WTC11 (cell line): Measurements from ENCODE around the gene PFKP. TPM values are rescaled to one million over a fixed set of nuclear protein-coding genes. Genes with fewer than 3 reads are reported as not detected.
A peak's percentile ranks its signal among the peaks of the same experiment; 100 is the strongest.

ENCODE experiments used
- ATAC-seq: fragments of 200-7000 bp; cut with Tn5 transposase; 2 replicates; pipeline ENCODE4 v1.10.0; 2021; ENCODE audit warnings: mild to moderate bottlenecking, moderate library complexity
- CTCF ChIA-PET: fragments of 300-600 bp; sonication (Branson Sonifier 250); formaldehyde crosslinking; loops from one replicate; lab custom pipeline; 2021; ENCODE audit warnings: antibody characterized with exemption; lab: Charles Lee
- POLR2A ChIA-PET: fragments of 350-600 bp; sonication (Branson Sonifier 250); formaldehyde crosslinking; loops from one replicate; lab custom pipeline; 2021; ENCODE audit warnings: antibody characterized with exemption; lab: Charles Lee
- DNase-seq: peaks from one replicate; pipeline ENCODE4 v3.0.0; 2021; ENCODE audit warnings: low spot score
- H3K27ac Mint-ChIP-seq: 2 replicates; pipeline ENCODE4 v1.8.0; 2021; ENCODE audit warnings: mixed read lengths
- H3K27me3 Mint-ChIP-seq: 2 replicates; pipeline ENCODE4 v1.8.0; 2021; ENCODE audit warnings: low read depth, mild to moderate bottlenecking, moderate library complexity, mixed read lengths
- H3K36me3 Mint-ChIP-seq: 2 replicates; pipeline ENCODE4 v1.8.0; 2021; ENCODE audit warnings: mixed read lengths
- H3K4me1 Mint-ChIP-seq: 2 replicates; pipeline ENCODE4 v1.8.0; 2022; ENCODE audit warnings: mixed read lengths
- H3K4me3 Mint-ChIP-seq: 2 replicates; pipeline ENCODE4 v1.8.0; 2021; ENCODE audit warnings: mild to moderate bottlenecking, moderate library complexity, mixed read lengths
- H3K9me3 Mint-ChIP-seq: 2 replicates; pipeline ENCODE4 v1.8.0; 2021; ENCODE audit warnings: mixed read lengths
- ETV6 ChIP-seq: sonication (generic); formaldehyde crosslinking; IDR thresholded peaks from 2 replicates; pipeline ENCODE4 v1.8.1; 2022; ENCODE audit warnings: mild to moderate bottlenecking, missing genetic modification reagents
- FOXJ3 ChIP-seq: sonication (generic); formaldehyde crosslinking; IDR thresholded peaks from 2 replicates; pipeline ENCODE4 v1.9.0; 2021; ENCODE audit warnings: missing genetic modification reagents, mild to moderate bottlenecking, borderline replicate concordance
- FOXP4 ChIP-seq: sonication (generic); formaldehyde crosslinking; IDR thresholded peaks from 2 replicates; pipeline ENCODE4 v1.8.0; 2022; ENCODE audit warnings: mild to moderate bottlenecking, missing genetic modification reagents
- JUN ChIP-seq: sonication (generic); formaldehyde crosslinking; IDR thresholded peaks from 2 replicates; pipeline ENCODE4 v1.8.0; 2023; ENCODE audit warnings: mild to moderate bottlenecking, missing genetic modification reagents
- MYBL2 ChIP-seq: sonication (generic); formaldehyde crosslinking; IDR thresholded peaks from 2 replicates; pipeline ENCODE4 v1.8.1; 2023; ENCODE audit warnings: mild to moderate bottlenecking, moderate library complexity, missing genetic modification reagents
- NR1H2 ChIP-seq: sonication (generic); formaldehyde crosslinking; IDR thresholded peaks from 2 replicates; pipeline ENCODE4 v1.9.0; 2021; ENCODE audit warnings: mild to moderate bottlenecking, moderate library complexity, missing genetic modification reagents
- NR2C2 ChIP-seq: sonication (generic); formaldehyde crosslinking; IDR thresholded peaks from 2 replicates; pipeline ENCODE4 v1.8.0; 2022; ENCODE audit warnings: mild to moderate bottlenecking, missing genetic modification reagents
- OVOL2 ChIP-seq: fragments of 250-450 bp; sonication (Bioruptor Pico); IDR thresholded peaks from 2 replicates; pipeline ENCODE4 v1.9.0; 2021; ENCODE audit warnings: mild to moderate bottlenecking, borderline replicate concordance
- PRRX2 ChIP-seq: fragments of 250-450 bp; sonication (Bioruptor Pico); IDR thresholded peaks from 2 replicates; pipeline ENCODE4 v1.8.0; 2021; ENCODE audit warnings: mild to moderate bottlenecking
- RORB ChIP-seq: fragments of 250-450 bp; sonication (Bioruptor Pico); IDR thresholded peaks from 2 replicates; pipeline ENCODE4 v1.9.0; 2021; ENCODE audit warnings: mild to moderate bottlenecking
- SMAD4 ChIP-seq: sonication (generic); formaldehyde crosslinking; IDR thresholded peaks from 2 replicates; pipeline ENCODE4 v1.8.0; 2022; ENCODE audit warnings: mild to moderate bottlenecking, missing genetic modification reagents
- USF2 ChIP-seq: sonication (generic); formaldehyde crosslinking; IDR thresholded peaks from 2 replicates; pipeline ENCODE4 v1.8.1; 2023; ENCODE audit warnings: mild to moderate bottlenecking, missing genetic modification reagents, moderate library complexity
- ZNF416 ChIP-seq: fragments of 250-450 bp; sonication (Bioruptor Pico); IDR thresholded peaks from 2 replicates; pipeline ENCODE4 v1.9.0; 2021; ENCODE audit warnings: mild to moderate bottlenecking, inconsistent platforms
- total RNA-seq: library from RNA; stranded (reverse); gene quantifications from 3 replicates; pipeline ENCODE4 v1.2.3, GENCODE V29; 2021
- TF ChIP-seq, protein P1 (sequence below): sonication (generic); formaldehyde crosslinking; IDR thresholded peaks from 2 replicates; pipeline ENCODE4 v1.8.1; 2022; ENCODE audit warnings: missing genetic modification reagents, borderline replicate concordance
- TF ChIP-seq, protein P2 (sequence below): sonication (generic); formaldehyde crosslinking; IDR thresholded peaks from 2 replicates; pipeline ENCODE4 v1.8.1; 2022; ENCODE audit warnings: low read depth, mild to moderate bottlenecking, moderate library complexity, missing genetic modification reagents, borderline replicate concordance
- TF ChIP-seq, protein P3 (sequence below): sonication (generic); formaldehyde crosslinking; IDR thresholded peaks from 2 replicates; pipeline ENCODE4 v1.8.1; 2022; ENCODE audit warnings: low read depth, missing genetic modification reagents, borderline replicate concordance
- TF ChIP-seq, protein P4 (sequence below): sonication (generic); formaldehyde crosslinking; IDR thresholded peaks from 2 replicates; pipeline ENCODE4 v1.8.1; 2023; ENCODE audit warnings: mild to moderate bottlenecking, missing genetic modification reagents

PFKP gene
- total RNA-seq, 1 experiment from 2014 or later: 127 TPM

- POLR2A ChIA-PET: no interaction called here
- H3K27me3 Mint-ChIP-seq: no peaks in the 10 kb centered on the region
- TF ChIP-seq, protein P1, sequence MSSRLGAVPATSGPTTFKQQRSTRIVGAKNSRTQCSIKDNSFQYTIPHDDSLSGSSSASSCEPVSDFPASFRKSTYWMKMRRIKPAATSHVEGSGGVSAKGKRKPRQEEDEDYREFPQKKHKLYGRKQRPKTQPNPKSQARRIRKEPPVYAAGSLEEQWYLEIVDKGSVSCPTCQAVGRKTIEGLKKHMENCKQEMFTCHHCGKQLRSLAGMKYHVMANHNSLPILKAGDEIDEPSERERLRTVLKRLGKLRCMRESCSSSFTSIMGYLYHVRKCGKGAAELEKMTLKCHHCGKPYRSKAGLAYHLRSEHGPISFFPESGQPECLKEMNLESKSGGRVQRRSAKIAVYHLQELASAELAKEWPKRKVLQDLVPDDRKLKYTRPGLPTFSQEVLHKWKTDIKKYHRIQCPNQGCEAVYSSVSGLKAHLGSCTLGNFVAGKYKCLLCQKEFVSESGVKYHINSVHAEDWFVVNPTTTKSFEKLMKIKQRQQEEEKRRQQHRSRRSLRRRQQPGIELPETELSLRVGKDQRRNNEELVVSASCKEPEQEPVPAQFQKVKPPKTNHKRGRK (CRISPR knock-in tag): no peak
- TF ChIP-seq JUN (CRISPR knock-in tag) (no peak), FOXJ3 (no peak), USF2 (CRISPR knock-in tag) (no peak), MYBL2 (no peak), NR1H2 (CRISPR knock-in tag) (no peak)
- TF ChIP-seq, all 79 proteins: peak for 0
- Mint-ChIP-seq H3K27ac (no peak overlapping the region), H3K36me3 (peaks cover 28% of the 10 kb centered on the region), H3K9me3 (no peaks in the 10 kb centered on the region), H3K4me3 (no peak overlapping the region), H3K4me1 (0 out of 2 replicates have a peak, but pooled peaks cover 5% of the 10 kb centered on the region)
- CTCF ChIA-PET: no interaction called here
- ATAC-seq (no peak), DNase-seq (no peak)
Observed at GRCh38 chr10:3167611-3168330, 100.4 kb downstream of the PFKP start.

GRCh38 chr10:3169271-3169670 is 101.9 kb downstream of the PFKP start:
- peaks cover 14% of the 10 kb centered on the region for H3K4me1 Mint-ChIP-seq
- CTCF ChIA-PET: no interaction called here
- no peaks in the 10 kb centered on the region for H3K27me3 Mint-ChIP-seq
- DNase-seq (no peak), ATAC-seq (no peak)
- POLR2A ChIA-PET: no interaction called here
- peak overlapping the region; percentile 63; the same call in 1 of the 2 replicates for H3K27ac Mint-ChIP-seq
- H3K9me3 Mint-ChIP-seq: no peaks in the 10 kb centered on the region
- H3K36me3 Mint-ChIP-seq: peaks cover 28% of the 10 kb centered on the region
- no peak for TF ChIP-seq FOXP4 (CRISPR knock-in tag)
- no peak for TF ChIP-seq NR2C2 (CRISPR knock-in tag)
- no peak for TF ChIP-seq OVOL2 (CRISPR knock-in tag)
- TF ChIP-seq, protein P2, sequence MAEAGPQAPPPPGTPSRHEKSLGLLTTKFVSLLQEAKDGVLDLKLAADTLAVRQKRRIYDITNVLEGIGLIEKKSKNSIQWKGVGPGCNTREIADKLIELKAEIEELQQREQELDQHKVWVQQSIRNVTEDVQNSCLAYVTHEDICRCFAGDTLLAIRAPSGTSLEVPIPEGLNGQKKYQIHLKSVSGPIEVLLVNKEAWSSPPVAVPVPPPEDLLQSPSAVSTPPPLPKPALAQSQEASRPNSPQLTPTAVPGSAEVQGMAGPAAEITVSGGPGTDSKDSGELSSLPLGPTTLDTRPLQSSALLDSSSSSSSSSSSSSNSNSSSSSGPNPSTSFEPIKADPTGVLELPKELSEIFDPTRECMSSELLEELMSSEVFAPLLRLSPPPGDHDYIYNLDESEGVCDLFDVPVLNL (CRISPR knock-in tag): no peak
- no peak for TF ChIP-seq RORB
- TF ChIP-seq, protein P3, sequence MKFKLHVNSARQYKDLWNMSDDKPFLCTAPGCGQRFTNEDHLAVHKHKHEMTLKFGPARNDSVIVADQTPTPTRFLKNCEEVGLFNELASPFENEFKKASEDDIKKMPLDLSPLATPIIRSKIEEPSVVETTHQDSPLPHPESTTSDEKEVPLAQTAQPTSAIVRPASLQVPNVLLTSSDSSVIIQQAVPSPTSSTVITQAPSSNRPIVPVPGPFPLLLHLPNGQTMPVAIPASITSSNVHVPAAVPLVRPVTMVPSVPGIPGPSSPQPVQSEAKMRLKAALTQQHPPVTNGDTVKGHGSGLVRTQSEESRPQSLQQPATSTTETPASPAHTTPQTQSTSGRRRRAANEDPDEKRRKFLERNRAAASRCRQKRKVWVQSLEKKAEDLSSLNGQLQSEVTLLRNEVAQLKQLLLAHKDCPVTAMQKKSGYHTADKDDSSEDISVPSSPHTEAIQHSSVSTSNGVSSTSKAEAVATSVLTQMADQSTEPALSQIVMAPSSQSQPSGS (CRISPR knock-in tag): no peak
- TF ChIP-seq ETV6: no peak
- no peak for TF ChIP-seq ZNF416
- TF ChIP-seq, protein P4, sequence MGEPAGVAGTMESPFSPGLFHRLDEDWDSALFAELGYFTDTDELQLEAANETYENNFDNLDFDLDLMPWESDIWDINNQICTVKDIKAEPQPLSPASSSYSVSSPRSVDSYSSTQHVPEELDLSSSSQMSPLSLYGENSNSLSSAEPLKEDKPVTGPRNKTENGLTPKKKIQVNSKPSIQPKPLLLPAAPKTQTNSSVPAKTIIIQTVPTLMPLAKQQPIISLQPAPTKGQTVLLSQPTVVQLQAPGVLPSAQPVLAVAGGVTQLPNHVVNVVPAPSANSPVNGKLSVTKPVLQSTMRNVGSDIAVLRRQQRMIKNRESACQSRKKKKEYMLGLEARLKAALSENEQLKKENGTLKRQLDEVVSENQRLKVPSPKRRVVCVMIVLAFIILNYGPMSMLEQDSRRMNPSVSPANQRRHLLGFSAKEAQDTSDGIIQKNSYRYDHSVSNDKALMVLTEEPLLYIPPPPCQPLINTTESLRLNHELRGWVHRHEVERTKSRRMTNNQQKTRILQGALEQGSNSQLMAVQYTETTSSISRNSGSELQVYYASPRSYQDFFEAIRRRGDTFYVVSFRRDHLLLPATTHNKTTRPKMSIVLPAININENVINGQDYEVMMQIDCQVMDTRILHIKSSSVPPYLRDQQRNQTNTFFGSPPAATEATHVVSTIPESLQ: no peak
- TF ChIP-seq SMAD4 (CRISPR knock-in tag): no peak
- no peak for TF ChIP-seq PRRX2 (CRISPR knock-in tag)
- H3K4me3 Mint-ChIP-seq: no peak overlapping the region
